Peyer's patch (tissue), 4 donors: ENCODE measurements around the gene CCDC57. TPM values are rescaled to one million over a fixed set of nuclear protein-coding genes. Genes with fewer than 3 reads are reported as not detected.

Experiments
- DNase-seq, 3 donors: peaks; one replicate each; pipeline ENCODE4 v3.0.0-alpha.2; 2017 to 2019
- H3K27ac ChIP-seq, 4 donors: fragments of 200-600 bp; sonication (generic); one replicate each; pipeline ENCODE4 v1.5.1; 2016 to 2019
- H3K27me3 ChIP-seq, 2 donors: fragments of 200-600 bp; sonication (generic); one replicate each; pipeline ENCODE4 v1.5.1; 2019
- H3K36me3 ChIP-seq, 3 donors: fragments of 200-600 bp; sonication (generic); one replicate each; pipeline ENCODE4 v1.5.1; 2016 to 2019
- H3K4me1 ChIP-seq, 4 donors: fragments of 200-600 bp; sonication (generic); one replicate each; pipeline ENCODE4 v1.5.1; 2016 to 2019
- H3K4me3 ChIP-seq, 4 donors: fragments of 200-600 bp; sonication (generic); 1 replicate in 3 of 4; 2 replicates in 1 of 4; pipeline ENCODE4 v1.5.1; 2016 to 2019; ENCODE audit warnings: mild to moderate bottlenecking in 1 of 4
- H3K9me3 ChIP-seq, 4 donors: fragments of 200-600 bp; sonication (generic); one replicate each; pipeline ENCODE4 v1.5.1; 2016 to 2019; ENCODE audit warnings: mild to moderate bottlenecking in 1 of 4
- CTCF ChIP-seq, 6 experiments: fragments of 450-650 bp in 4 of 6; fragments of 200-600 bp in 2 of 6; sonication (generic) in 1 of 6; IDR thresholded peaks; one replicate each; pipeline ENCODE4 v1.5.1; 2017 to 2019; ENCODE audit warnings: antibody characterized with exemption in 6 of 6, mild to moderate bottlenecking in 3 of 6, moderate library complexity in 1 of 6
- POLR2A ChIP-seq, 2 donors: fragments of 450-650 bp; IDR thresholded peaks; one replicate each; pipeline ENCODE4 v1.5.1; 2017; ENCODE audit warnings: antibody characterized with exemption in 2 of 2, mild to moderate bottlenecking in 2 of 2, moderate library complexity in 2 of 2
- total RNA-seq, 4 donors: library from RNA; depleted of rRNA; stranded (reverse); fragments of >200 nt; gene quantifications; one replicate each; pipeline ENCODE4 v1.1.0, GENCODE V29; 2016

The CCDC57 gene
- total RNA-seq, 4 donors from 2014 or later, result 28.2 to 144 (median 79.8) TPM

- Histone ChIP-seq H3K4me1 (no peaks in the 10 kb centered on the region), H3K36me3 (peaks cover 0 to 40% (median 0%) of the 10 kb centered on the region in 3 donors), H3K27me3 (no peaks in the 10 kb centered on the region), H3K9me3 (no peaks in the 10 kb centered on the region), H3K4me3 (no peak overlapping the region), H3K27ac (no peak overlapping the region)
- DNase-seq, result no peak
- no peak for TF ChIP-seq CTCF (IDR thresholded peaks at IDR 0.05)
Observed at GRCh38 chr17:82180776-82181528, 31.7 kb downstream of the CCDC57 start.

GRCh38 chr17:82179946-82180475, 32.6 kb downstream of the CCDC57 start:
- H3K27ac ChIP-seq, result no peak overlapping the region
- TF ChIP-seq POLR2A (IDR thresholded peaks at IDR 0.05) (no peak), CTCF (IDR thresholded peaks at IDR 0.05) (no peak)
- peaks cover 0 to 31% (median 0%) of the 10 kb centered on the region in 3 donors for H3K36me3 ChIP-seq
- no peaks in the 10 kb centered on the region for H3K27me3 ChIP-seq
- DNase-seq, result no peak
- H3K4me3 ChIP-seq, result no peak overlapping the region
- no peaks in the 10 kb centered on the region for H3K9me3 ChIP-seq
- no peaks in the 10 kb centered on the region for H3K4me1 ChIP-seq

- TF ChIP-seq POLR2A (IDR thresholded peaks at IDR 0.05), result no peak
- TF ChIP-seq CTCF (IDR thresholded peaks at IDR 0.05), result no peak
- no peaks in the 10 kb centered on the region for H3K9me3 ChIP-seq
- no peak for DNase-seq
- H3K27me3 ChIP-seq, result no peaks in the 10 kb centered on the region
- H3K4me3 ChIP-seq, result no peak overlapping the region
- no peak overlapping the region for H3K27ac ChIP-seq
- no peaks in the 10 kb centered on the region for H3K4me1 ChIP-seq
- H3K36me3 ChIP-seq, result peaks cover 0 to 28% (median 0%) of the 10 kb centered on the region in 3 donors
Observed at GRCh38 chr17:82179412-82179811, 33.2 kb downstream of the CCDC57 start.

GRCh38 chr17:82178499-82179261, 34.0 kb downstream of the CCDC57 start:
- no peaks in the 10 kb centered on the region for H3K4me1 ChIP-seq
- H3K9me3 ChIP-seq, result no peaks in the 10 kb centered on the region

More at GRCh38 chr17:82178499-82179261, 34.0 kb downstream of the CCDC57 start:
- no peak for TF ChIP-seq POLR2A (IDR thresholded peaks at IDR 0.05)
- no peak for TF ChIP-seq CTCF (IDR thresholded peaks at IDR 0.05)
- H3K27ac ChIP-seq, result no peak overlapping the region
- no peak for DNase-seq
- H3K27me3 ChIP-seq, result no peaks in the 10 kb centered on the region
- no peak overlapping the region for H3K4me3 ChIP-seq
- H3K36me3 ChIP-seq, result peaks cover 0 to 24% (median 0%) of the 10 kb centered on the region in 3 donors
